Mesendoderm (in vitro differentiated cells): ENCODE data around the gene WSB2.

Experiments
- DNase-seq: peaks from one replicate; pipeline ENCODE4 v3.0.0; 2013
- H2AK5ac ChIP-seq: 2 replicates; pipeline ENCODE4 v1.6.1; 2013; ENCODE audit warnings: low read length, inconsistent platforms
- H2BK120ac ChIP-seq: 2 replicates; pipeline ENCODE4 v1.6.1; 2013; ENCODE audit warnings: low read depth, mild to moderate bottlenecking, low read length, moderate library complexity, mixed read lengths
- H2BK15ac ChIP-seq: replicated peaks from 2 replicates; pipeline ENCODE4 v1.6.1; 2013; ENCODE audit warnings: low read depth, mild to moderate bottlenecking, moderate library complexity
- H2BK5ac ChIP-seq: 2 replicates; pipeline ENCODE4 v1.6.1; 2013; ENCODE audit warnings: low read length, inconsistent platforms
- H3K18ac ChIP-seq: 2 replicates; pipeline ENCODE4 v1.6.1; 2013; ENCODE audit warnings: mild to moderate bottlenecking, low read length, mixed read lengths
- H3K23ac ChIP-seq: one replicate; pipeline ENCODE4 v1.6.1; 2013; ENCODE audit warnings: low read length
- H3K27ac ChIP-seq: 2 replicates; pipeline ENCODE4 v1.5.1; 2013; ENCODE audit warnings: low read depth, mild to moderate bottlenecking, inconsistent platforms, low read length, moderate library complexity
- H3K27me3 ChIP-seq: 2 replicates; pipeline ENCODE4 v1.6.1; 2013; ENCODE audit warnings: low read length, control low read depth, mild to moderate bottlenecking, inconsistent platforms; ENCODE audit not compliant: insufficient read depth, poor library complexity
- H3K36me3 ChIP-seq: 2 replicates; pipeline ENCODE4 v1.6.1; 2013; ENCODE audit warnings: low read length, inconsistent platforms; ENCODE audit not compliant: control insufficient read depth, insufficient read depth
- H3K4ac ChIP-seq: one replicate; pipeline ENCODE4 v1.6.1; 2013; ENCODE audit warnings: low read depth, mild to moderate bottlenecking, low read length, moderate library complexity
- H3K4me1 ChIP-seq: 2 replicates; pipeline ENCODE4 v1.6.1; 2013; ENCODE audit warnings: low read depth, low read length, inconsistent platforms; ENCODE audit not compliant: control insufficient read depth
- H3K4me2 ChIP-seq: 2 replicates; pipeline ENCODE4 v1.6.1; 2013; ENCODE audit warnings: low read length
- H3K4me3 ChIP-seq: 2 replicates; pipeline ENCODE4 v1.5.1; 2013; ENCODE audit warnings: mild to moderate bottlenecking, low read length
- H3K56ac ChIP-seq: one replicate; pipeline ENCODE4 v1.6.1; 2013; ENCODE audit warnings: low read length
- H3K79me1 ChIP-seq: 2 replicates; pipeline ENCODE4 v1.6.1; 2013; ENCODE audit warnings: low read length, inconsistent platforms
- H3K79me2 ChIP-seq: 2 replicates; pipeline ENCODE4 v1.6.1; 2013; ENCODE audit warnings: mild to moderate bottlenecking, low read length; ENCODE audit not compliant: control insufficient read depth, insufficient read depth
- H3K9ac ChIP-seq: 2 replicates; pipeline ENCODE4 v1.6.1; 2013; ENCODE audit warnings: low read length, inconsistent platforms
- H4K5ac ChIP-seq: one replicate; pipeline ENCODE4 v1.6.1; 2013; ENCODE audit warnings: low read length
- H4K8ac ChIP-seq: one replicate; pipeline ENCODE4 v1.6.1; 2013; ENCODE audit warnings: low read depth, mild to moderate bottlenecking, control low read depth, low read length, moderate library complexity
- WGBS: extraction: QIAGEN DNeasy Blood & Tissue Kit; methylation state at CpG from one replicate; pipeline ENCODE4 v1.1.7; 2013; ENCODE audit warnings: low lambda C conversion rate, missing lambda C conversion rate; ENCODE audit not compliant: insufficient coverage; ENCODE audit errors: extremely low coverage; 5-methylcytosine and 5-hydroxymethylcytosine counted together

Gene WSB2

DNA sequence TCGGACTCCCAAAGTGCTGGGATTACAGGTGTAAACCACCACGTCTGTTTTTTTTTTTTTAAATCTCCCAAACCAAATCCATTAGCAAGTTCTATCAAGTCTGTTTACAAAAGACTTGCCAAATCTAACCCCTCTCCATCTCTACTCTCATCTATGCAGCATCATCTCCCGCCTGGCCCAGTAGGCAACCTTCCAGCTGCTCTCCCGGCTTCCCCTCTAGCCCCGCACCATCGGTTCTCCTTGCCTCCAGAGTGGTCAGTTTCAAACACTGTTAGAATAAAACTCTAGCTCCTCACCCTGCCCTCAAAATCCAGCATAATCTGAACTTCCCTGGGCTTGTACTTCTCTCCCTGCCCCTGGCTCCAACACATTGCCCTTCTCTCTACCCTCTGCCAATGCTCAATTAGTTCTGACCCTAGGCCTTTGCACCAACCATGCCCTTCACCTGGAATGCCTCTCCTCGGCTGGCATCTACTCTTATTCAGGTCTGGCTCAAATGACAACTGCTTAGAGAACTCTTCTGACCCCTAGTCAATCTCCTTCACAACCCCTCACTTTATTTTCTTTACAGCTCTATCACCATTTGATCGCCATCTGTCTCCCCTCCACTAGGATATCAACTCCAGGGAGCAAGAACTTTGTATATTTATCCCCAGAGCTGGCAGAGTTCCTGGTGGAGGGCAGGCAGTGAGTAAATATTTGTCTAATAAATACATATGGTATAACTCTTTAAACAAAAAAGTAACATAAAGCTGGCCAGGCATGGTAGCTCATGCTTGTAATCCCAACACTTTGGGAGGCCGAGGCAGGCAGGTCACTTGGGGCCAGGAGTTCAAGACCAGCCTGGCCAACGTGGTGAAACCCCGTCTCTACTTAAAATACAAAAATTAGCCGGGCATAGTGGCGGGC, 4.9 kb downstream of the WSB2 start:
- H3K79me1 ChIP-seq = peaks cover 18% of the 10 kb centered on the region
- H3K4ac ChIP-seq = no peak overlapping the region
- no peak overlapping the region for H4K8ac ChIP-seq
- no peak for DNase-seq
- no peaks in the 10 kb centered on the region for H3K27me3 ChIP-seq
- H3K36me3 ChIP-seq = peaks cover 2% of the 10 kb centered on the region
- no peak overlapping the region for H3K9ac ChIP-seq
- H3K4me2 ChIP-seq = no peak overlapping the region
- H2AK5ac ChIP-seq = no peak overlapping the region
- no peak overlapping the region for H3K4me3 ChIP-seq
- H3K27ac ChIP-seq = no peak overlapping the region
- no peak overlapping the region for H3K18ac ChIP-seq
- H3K79me2 ChIP-seq = peaks cover 23% of the 10 kb centered on the region
- no CpG with 5 or more reads among the region's 13 CpGs for WGBS
- H3K56ac ChIP-seq = no peak overlapping the region
- no peak overlapping the region for H2BK15ac ChIP-seq
- H3K4me1 ChIP-seq = peaks cover 7% of the 10 kb centered on the region
- no peak overlapping the region for H2BK120ac ChIP-seq
- H2BK5ac ChIP-seq = no peak overlapping the region
- H3K23ac ChIP-seq = no peak overlapping the region
- H4K5ac ChIP-seq = no peak overlapping the region

DNA sequence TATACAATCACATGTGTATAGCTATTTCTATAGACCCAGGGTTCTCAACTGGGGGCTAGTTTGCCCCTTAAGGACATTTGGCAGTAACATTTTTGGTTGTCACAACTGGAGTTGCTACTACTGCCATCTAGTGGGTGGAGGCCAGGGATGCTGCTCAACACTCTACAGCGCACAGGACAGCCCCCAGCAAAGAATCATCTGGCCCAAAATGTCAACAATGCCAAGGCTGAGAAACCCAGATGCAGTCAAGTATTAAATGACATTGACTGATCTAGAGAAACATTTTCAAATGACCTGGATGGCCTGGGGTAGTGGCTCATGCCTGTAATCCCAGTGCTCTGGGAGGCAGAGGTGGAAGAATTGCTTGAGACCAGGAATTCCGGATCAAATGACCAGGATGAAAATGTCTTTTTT, 5.8 kb downstream of the WSB2 start:
- Histone ChIP-seq H4K5ac (no peak overlapping the region), H3K27me3 (no peaks in the 10 kb centered on the region), H3K79me1 (peaks cover 18% of the 10 kb centered on the region), H3K4ac (no peak overlapping the region), H3K4me2 (no peak overlapping the region), H2AK5ac (no peak overlapping the region), H3K56ac (no peak overlapping the region), H4K8ac (no peak overlapping the region), H3K27ac (no peak overlapping the region), H3K79me2 (peaks cover 23% of the 10 kb centered on the region), H3K36me3 (peaks cover 2% of the 10 kb centered on the region), H3K23ac (no peak overlapping the region), H2BK120ac (no peak overlapping the region), H3K4me1 (peaks cover 7% of the 10 kb centered on the region), H2BK15ac (no peak overlapping the region), H3K4me3 (no peak overlapping the region), H3K9ac (no peak overlapping the region), H2BK5ac (no peak overlapping the region), H3K18ac (no peak overlapping the region)
- peak; percentile 83 for DNase-seq
- WGBS = no CpG with 5 or more reads among the region's 2 CpGs

DNA sequence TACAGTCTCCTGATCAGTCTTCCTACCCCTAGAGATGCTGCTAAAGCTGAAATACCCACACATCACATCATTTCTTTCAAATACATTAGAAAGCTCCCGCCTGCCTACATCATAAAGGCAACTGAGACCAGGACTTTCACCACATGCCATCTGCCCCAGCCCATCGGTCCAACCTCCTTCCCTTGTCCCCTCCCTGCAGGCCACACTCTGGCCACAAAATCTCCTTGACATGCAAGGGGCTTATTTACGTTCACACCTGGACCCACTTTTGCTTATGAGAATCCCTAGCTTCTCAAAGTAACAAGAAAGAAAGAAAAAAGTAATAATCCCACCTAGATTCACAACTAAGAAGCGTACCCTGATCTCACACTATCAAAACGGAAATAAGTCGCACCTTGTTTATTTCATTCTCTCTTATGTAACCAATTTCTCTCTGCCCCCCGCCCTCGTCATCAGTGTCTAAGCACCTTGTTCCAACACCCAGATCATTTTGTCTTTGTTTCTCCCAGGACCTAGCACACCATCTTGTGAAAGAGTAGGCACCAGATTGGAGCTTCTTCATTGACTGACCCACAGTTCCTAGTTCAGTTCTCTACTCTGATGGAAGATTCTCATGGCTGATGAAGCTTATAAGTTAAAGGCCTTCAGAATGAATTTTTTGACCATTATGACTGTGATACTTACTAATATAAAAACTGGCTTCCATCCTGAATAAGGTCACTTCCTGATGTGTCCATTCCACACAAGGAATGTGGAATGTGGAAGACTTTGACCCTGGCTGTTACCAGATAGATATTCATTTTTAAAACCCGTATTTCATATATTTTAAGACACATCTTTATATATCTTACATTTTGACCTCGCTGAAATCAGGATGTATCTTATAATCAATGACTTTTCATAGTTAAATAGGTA, 7.7 kb downstream of the WSB2 start:
- Histone ChIP-seq H3K4ac (no peak overlapping the region), H3K36me3 (peaks cover 2% of the 10 kb centered on the region), H2BK15ac (no peak overlapping the region), H3K4me2 (no peak overlapping the region), H3K27ac (no peak overlapping the region), H3K4me3 (no peak overlapping the region), H3K18ac (no peak overlapping the region), H2AK5ac (no peak overlapping the region), H4K5ac (no peak overlapping the region), H2BK5ac (no peak overlapping the region), H3K23ac (no peak overlapping the region), H3K79me2 (peaks cover 19% of the 10 kb centered on the region), H3K9ac (no peak overlapping the region), H3K27me3 (no peaks in the 10 kb centered on the region), H4K8ac (no peak overlapping the region), H3K79me1 (peaks cover 18% of the 10 kb centered on the region), H3K4me1 (peaks cover 5% of the 10 kb centered on the region), H2BK120ac (no peak overlapping the region), H3K56ac (no peak overlapping the region)
- WGBS = 100% methylated on average over 1 of the region's 10 CpGs
- no peak for DNase-seq

DNA sequence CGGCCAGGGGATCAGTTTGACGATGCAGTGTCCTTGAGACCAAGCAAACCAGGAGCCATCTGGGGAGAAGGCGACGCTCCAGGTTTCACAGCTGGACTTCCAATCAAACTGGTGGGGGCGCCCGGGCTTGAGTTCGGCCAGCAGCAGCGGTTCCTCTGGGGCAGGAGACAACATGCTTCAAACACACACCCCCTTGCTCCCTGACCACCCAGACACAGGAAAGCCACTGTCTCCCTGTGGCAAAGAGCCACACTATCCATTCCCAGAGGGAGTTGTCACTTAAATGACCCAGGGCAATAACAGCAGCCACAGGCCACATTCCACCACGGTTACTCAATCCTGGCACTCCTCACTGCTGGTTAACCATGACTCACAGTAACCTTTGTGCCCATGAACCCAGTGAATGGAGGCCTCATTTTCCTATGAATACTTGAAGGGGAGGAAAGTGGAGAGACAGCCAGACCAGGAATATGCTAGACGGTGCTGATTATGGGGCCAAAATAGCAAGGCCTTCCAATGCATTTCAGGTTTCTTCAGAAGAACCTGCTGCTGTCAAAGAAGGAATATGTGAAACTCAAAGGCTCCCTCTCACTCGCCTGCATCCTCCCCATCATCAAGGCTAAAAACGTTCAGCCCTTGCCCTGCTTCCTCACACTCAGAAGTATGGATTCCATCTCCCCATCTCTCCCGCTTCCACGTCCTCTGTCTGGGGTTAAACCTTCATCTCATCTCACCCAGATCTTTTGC, 8.5 kb downstream of the WSB2 start:
- no peak overlapping the region for H3K23ac ChIP-seq
- H3K79me1 ChIP-seq = peaks cover 16% of the 10 kb centered on the region
- no peak overlapping the region for H3K4ac ChIP-seq
- no peak overlapping the region for H3K4me2 ChIP-seq
- peak; percentile 90 for DNase-seq
- peaks cover 12% of the 10 kb centered on the region for H3K79me2 ChIP-seq
- H4K5ac ChIP-seq = no peak overlapping the region
- no peak overlapping the region for H3K56ac ChIP-seq
- peak overlapping the region; percentile 28 for H4K8ac ChIP-seq
- H3K4me3 ChIP-seq = no peak overlapping the region
- no peak overlapping the region for H3K18ac ChIP-seq
- peaks cover 2% of the 10 kb centered on the region for H3K36me3 ChIP-seq
- H2BK120ac ChIP-seq = no peak overlapping the region
- WGBS = no CpG with 5 or more reads among the region's 14 CpGs
- H2BK15ac ChIP-seq = no peak overlapping the region
- H2AK5ac ChIP-seq = no peak overlapping the region
- no peak overlapping the region for H3K9ac ChIP-seq
- H2BK5ac ChIP-seq = no peak overlapping the region
- no peak overlapping the region for H3K27ac ChIP-seq
- no peaks in the 10 kb centered on the region for H3K27me3 ChIP-seq
- peaks cover 5% of the 10 kb centered on the region for H3K4me1 ChIP-seq

DNA sequence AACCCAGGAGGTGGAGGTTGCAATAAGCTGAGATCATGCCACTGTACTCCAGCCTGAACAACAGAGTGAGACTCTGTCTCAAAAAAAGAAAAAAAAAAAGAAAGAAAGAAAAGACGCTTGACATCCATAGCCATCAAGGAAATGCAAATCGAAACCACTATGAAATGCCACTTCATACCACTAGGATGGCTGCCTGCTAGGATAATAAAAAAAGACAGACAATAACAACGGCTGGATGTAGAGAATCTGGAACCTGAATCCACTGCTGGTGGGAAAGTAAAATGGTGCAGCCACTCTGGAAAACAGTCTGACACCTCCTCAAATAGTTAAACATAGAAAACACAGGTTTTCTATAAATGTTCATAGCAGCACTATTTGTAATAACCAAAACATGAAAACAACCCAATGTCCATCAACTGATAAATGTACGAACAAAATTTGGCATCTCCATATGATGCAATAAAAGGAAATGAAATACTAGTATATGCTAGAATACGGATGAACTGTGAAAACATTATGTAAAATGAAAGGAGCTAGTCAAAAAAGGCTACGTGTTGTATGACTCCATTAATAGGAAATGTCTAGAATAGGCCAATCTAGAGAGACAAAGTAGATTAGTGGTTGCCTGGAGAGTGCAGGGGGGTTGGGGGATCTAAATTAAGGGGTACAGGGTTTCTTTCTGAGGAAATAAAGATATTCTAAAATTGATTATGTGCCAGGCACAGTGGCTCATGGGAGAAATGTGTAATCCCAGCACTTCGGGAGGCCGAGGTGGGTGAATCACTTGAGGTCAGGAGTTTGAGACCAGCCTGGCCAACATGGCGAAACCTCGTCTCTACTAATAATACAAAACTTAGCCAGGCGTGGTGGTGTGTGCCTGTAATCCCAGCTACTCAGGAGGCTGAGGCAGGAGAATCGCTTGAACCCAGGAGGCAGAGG, 9.7 kb downstream of the WSB2 start:
- no peak overlapping the region for H2BK5ac ChIP-seq
- no peak overlapping the region for H3K27ac ChIP-seq
- H2BK120ac ChIP-seq = no peak overlapping the region
- H3K4me3 ChIP-seq = no peak overlapping the region
- no peaks in the 10 kb centered on the region for H3K27me3 ChIP-seq
- no peak for DNase-seq
- H2BK15ac ChIP-seq = no peak overlapping the region
- peaks cover 17% of the 10 kb centered on the region for H3K79me1 ChIP-seq
- no peak overlapping the region for H3K18ac ChIP-seq
- peaks cover 4% of the 10 kb centered on the region for H3K36me3 ChIP-seq
- H2AK5ac ChIP-seq = no peak overlapping the region
- H3K4me1 ChIP-seq = peaks cover 5% of the 10 kb centered on the region
- no peak overlapping the region for H4K5ac ChIP-seq
- no peak overlapping the region for H3K56ac ChIP-seq
- no peak overlapping the region for H3K9ac ChIP-seq
- H3K79me2 ChIP-seq = peaks cover 11% of the 10 kb centered on the region
- H3K23ac ChIP-seq = no peak overlapping the region
- no CpG with 5 or more reads among the region's 12 CpGs for WGBS
- H3K4ac ChIP-seq = no peak overlapping the region
- no peak overlapping the region for H3K4me2 ChIP-seq
- no peak overlapping the region for H4K8ac ChIP-seq
